PC-9 (cell line): Measurements from ENCODE around the gene FAM90A26.
"Not testable (repeated sequence)": the region's sequence is repeated elsewhere in the genome, so short reads cannot be mapped to it uniquely, and the experiment has no call there.

Experiments used
- CTCF ChIP-seq: fragments of 200-600 bp; sonication (generic); conservative IDR thresholded peaks from 2 replicates; pipeline ENCODE4 v1.6.1; 2017; ENCODE audit warnings: mixed run types, antibody characterized with exemption, mild to moderate bottlenecking, moderate library complexity
- EZH2 ChIP-seq: fragments of 200-600 bp; sonication (generic); IDR thresholded peaks from 2 replicates; pipeline ENCODE4 v1.8.0; 2017; ENCODE audit warnings: antibody characterized with exemption, low read depth

- not testable (repeated sequence) for TF ChIP-seq CTCF, EZH2
These were observed 40.1 kb downstream of the FAM90A26 start, which contains the start of gene USP17L10 for GRCh38 chr4:9210357-9210756.
